Thoracic aorta (tissue), 2 donors: ENCODE results near the gene EXT2. TPM values are rescaled to one million over a fixed set of nuclear protein-coding genes. Genes with fewer than 3 reads are reported as not detected.

Experiments used
- ATAC-seq: fragments of 150-250 bp; one replicate; pipeline ENCODE4 v1.8.0; 2017; ENCODE audit warnings: low read depth; ENCODE audit not compliant: insufficient number of reproducible peaks, low FRiP score
- DNase-seq: peaks from one replicate; pipeline ENCODE4 v3.0.0-alpha.2; 2020; ENCODE audit warnings: low spot score
- H3K27ac ChIP-seq, 2 donors: fragments of 200-600 bp; sonication (generic); 1 replicate in 1 of 2; 2 replicates in 1 of 2; pipeline ENCODE4 v1.5.1; 2016; ENCODE audit warnings: mild to moderate bottlenecking in 2 of 2, moderate library complexity in 2 of 2
- H3K27me3 ChIP-seq: fragments of 200-600 bp; sonication (generic); replicated peaks from 2 replicates; pipeline ENCODE4 v1.6.0; 2016; ENCODE audit warnings: mild to moderate bottlenecking; ENCODE audit not compliant: insufficient read depth
- H3K36me3 ChIP-seq: fragments of 200-600 bp; sonication (generic); one replicate; pipeline ENCODE4 v1.5.1; 2016
- H3K4me1 ChIP-seq, 2 donors: fragments of 200-600 bp; sonication (generic); 1 replicate in 1 of 2; 2 replicates in 1 of 2; pipeline versions ENCODE4 v1.5.1 to v1.6.0; 2016; ENCODE audit warnings: low read depth in 2 of 2, mild to moderate bottlenecking in 1 of 2; ENCODE audit not compliant: control insufficient read depth in 1 of 2
- H3K4me3 ChIP-seq: fragments of 200-600 bp; sonication (generic); 2 replicates; pipeline ENCODE4 v1.5.1; 2016; ENCODE audit warnings: mild to moderate bottlenecking
- H3K9me3 ChIP-seq: fragments of 200-600 bp; sonication (generic); 2 replicates; pipeline ENCODE4 v1.5.1; 2016
- total RNA-seq, 2 donors: library from RNA; depleted of rRNA; stranded (reverse); fragments of >200 nt; gene quantifications; one replicate each; pipeline versions ENCODE4 v1.1.0 to v1.2.3, GENCODE V29; 2016
- TF ChIP-seq, protein P1 (sequence below): fragments of 200-600 bp; sonication (generic); IDR thresholded peaks from one replicate; pipeline ENCODE4 v1.5.1; 2019; ENCODE audit warnings: antibody characterized with exemption

Gene EXT2
- total RNA-seq, 2 donors from 2014 or later: 64.4 to 102 TPM

DNA sequence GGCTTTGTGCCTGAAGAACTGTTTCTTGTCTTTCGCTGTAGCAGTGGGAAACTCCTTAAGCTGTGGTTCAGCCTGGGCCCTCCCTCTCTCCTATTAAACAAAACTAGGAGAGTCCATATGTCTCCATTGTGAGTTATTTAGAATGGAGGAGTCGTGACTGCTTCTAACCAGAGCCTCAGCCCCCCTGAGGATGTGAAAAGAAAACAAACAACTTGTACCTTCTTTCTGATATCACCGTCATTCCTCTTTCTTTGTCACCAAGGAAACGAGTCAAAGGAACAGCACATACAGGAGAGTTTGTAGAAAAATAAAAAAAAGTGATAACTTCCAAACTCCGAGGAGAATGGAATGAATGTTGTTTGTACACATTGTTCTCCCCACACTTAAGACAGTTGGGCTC lies 11.6 kb upstream of the EXT2 start:
- Histone ChIP-seq H3K36me3 (peaks cover 3% of the 10 kb centered on the region), H3K4me3 (no peak overlapping the region), H3K4me1 (no peaks in the 10 kb centered on the region), H3K27me3 (no peaks in the 10 kb centered on the region), H3K9me3 (no peaks in the 10 kb centered on the region), H3K27ac (no peak overlapping the region)
- TF ChIP-seq, protein P1, sequence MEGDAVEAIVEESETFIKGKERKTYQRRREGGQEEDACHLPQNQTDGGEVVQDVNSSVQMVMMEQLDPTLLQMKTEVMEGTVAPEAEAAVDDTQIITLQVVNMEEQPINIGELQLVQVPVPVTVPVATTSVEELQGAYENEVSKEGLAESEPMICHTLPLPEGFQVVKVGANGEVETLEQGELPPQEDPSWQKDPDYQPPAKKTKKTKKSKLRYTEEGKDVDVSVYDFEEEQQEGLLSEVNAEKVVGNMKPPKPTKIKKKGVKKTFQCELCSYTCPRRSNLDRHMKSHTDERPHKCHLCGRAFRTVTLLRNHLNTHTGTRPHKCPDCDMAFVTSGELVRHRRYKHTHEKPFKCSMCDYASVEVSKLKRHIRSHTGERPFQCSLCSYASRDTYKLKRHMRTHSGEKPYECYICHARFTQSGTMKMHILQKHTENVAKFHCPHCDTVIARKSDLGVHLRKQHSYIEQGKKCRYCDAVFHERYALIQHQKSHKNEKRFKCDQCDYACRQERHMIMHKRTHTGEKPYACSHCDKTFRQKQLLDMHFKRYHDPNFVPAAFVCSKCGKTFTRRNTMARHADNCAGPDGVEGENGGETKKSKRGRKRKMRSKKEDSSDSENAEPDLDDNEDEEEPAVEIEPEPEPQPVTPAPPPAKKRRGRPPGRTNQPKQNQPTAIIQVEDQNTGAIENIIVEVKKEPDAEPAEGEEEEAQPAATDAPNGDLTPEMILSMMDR: no peak
- DNase-seq: no peak
- ATAC-seq: no peak

DNA sequence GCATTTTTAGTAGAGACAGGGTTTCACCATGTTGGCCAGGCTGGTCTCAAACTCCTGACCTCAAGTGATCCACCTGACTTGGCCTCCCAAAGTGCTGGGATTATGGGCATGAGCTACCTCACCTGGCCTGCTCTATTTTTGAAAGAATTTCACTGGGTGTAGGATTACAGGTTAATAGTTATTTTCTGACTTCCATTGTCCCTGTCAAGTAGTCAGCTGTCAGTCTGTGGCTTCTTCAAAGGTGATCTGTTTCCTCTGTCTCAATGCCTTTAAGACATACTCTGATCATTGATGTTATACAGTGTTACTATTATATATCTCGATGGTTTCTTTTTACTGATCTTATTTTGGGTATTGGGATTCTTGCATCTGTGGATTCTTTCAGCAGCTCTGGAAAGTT lies 10.1 kb upstream of the EXT2 start:
- Histone ChIP-seq H3K27me3 (no peaks in the 10 kb centered on the region), H3K9me3 (no peaks in the 10 kb centered on the region), H3K36me3 (no peaks in the 10 kb centered on the region), H3K27ac (no peak overlapping the region), H3K4me1 (no peaks in the 10 kb centered on the region), H3K4me3 (no peak overlapping the region)
- ATAC-seq (no peak), DNase-seq (no peak)
- TF ChIP-seq, protein P1: no peak

DNA sequence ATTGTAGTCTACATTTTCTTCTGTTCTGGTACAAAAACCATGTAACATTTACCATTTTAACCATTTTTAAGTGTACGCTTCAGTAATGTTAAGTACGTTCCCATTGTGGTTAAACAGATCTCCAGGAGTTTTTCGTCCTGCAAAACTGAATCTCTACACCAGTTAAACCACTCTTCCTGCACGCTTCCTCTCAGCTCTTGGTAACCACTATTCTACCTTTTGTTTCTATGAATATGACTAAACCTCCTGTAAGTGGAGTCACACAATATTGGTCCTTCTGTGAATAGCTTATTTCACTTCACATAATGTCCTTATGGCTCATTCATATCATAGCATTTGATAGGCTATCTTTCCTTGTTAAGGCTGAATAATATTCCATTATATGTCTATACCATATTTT lies 7.1 kb upstream of the EXT2 start:
- Histone ChIP-seq H3K4me3 (no peak overlapping the region), H3K9me3 (no peaks in the 10 kb centered on the region), H3K36me3 (no peaks in the 10 kb centered on the region), H3K27me3 (no peaks in the 10 kb centered on the region), H3K27ac (no peak overlapping the region), H3K4me1 (no peaks in the 10 kb centered on the region)
- DNase-seq (no peak), ATAC-seq (no peak)
- TF ChIP-seq, protein P1: no peak

DNA sequence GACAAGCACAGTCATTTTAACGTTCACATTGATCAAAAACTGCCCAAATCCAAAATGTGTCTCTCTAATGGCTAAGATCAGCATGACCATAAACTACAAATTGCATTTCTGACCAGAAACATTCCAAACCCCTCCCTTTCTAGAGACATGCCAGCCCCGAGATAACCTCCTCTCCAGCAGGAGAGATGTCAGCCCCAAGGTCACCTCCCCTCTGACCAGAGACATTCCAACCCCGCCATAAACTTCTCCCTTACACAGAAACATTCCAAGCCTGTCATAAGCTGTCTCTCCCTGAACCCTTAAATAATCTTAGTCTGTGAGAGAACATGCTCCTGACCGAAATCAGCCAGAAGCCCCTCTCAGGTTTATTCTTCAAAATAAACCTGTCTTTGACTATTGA lies 6.6 kb upstream of the EXT2 start:
- Histone ChIP-seq H3K27me3 (no peaks in the 10 kb centered on the region), H3K4me1 (no peaks in the 10 kb centered on the region), H3K27ac (no peak overlapping the region), H3K9me3 (no peaks in the 10 kb centered on the region), H3K36me3 (no peaks in the 10 kb centered on the region), H3K4me3 (no peak overlapping the region)
- ATAC-seq (no peak), DNase-seq (no peak)
- TF ChIP-seq, protein P1: no peak

DNA sequence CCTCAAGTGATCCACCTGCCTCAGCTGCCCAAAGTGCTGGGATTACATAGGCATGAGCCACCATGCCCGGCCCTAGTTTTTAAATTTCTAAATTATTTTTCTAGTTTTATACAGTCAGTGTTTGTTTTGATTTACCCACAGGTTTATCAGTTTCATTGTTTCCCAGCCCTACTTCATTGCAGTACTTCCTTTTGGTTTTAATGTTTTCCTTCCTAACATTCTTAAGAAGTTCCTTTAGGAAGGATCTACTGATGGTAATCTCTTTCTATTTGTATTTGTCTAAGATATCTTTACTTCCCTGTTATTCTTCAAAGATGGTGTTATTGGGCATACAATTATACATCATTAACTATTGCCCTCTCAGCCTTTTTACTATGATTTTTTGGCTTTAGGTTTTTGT lies 4.9 kb upstream of the EXT2 start:
- no peak for DNase-seq
- Histone ChIP-seq H3K4me1 (peaks cover 4 to 7% of the 10 kb centered on the region in 2 donors), H3K9me3 (no peaks in the 10 kb centered on the region), H3K36me3 (no peaks in the 10 kb centered on the region), H3K27ac (no peak overlapping the region), H3K4me3 (no peak overlapping the region), H3K27me3 (no peaks in the 10 kb centered on the region)
- no peak for ATAC-seq
- TF ChIP-seq, protein P1: no peak
